GM21528 (cell line): ENCODE results near the gene NOX3.

Source experiments
- ATAC-seq: cut with Tn5 transposase; IDR thresholded peaks from one replicate; pipeline ENCODE4 v1.9.1; 2021; ENCODE audit warnings: mild to moderate bottlenecking, moderate library complexity; ENCODE audit not compliant: unreplicated experiment, low FRiP score

NOX3 gene

DNA sequence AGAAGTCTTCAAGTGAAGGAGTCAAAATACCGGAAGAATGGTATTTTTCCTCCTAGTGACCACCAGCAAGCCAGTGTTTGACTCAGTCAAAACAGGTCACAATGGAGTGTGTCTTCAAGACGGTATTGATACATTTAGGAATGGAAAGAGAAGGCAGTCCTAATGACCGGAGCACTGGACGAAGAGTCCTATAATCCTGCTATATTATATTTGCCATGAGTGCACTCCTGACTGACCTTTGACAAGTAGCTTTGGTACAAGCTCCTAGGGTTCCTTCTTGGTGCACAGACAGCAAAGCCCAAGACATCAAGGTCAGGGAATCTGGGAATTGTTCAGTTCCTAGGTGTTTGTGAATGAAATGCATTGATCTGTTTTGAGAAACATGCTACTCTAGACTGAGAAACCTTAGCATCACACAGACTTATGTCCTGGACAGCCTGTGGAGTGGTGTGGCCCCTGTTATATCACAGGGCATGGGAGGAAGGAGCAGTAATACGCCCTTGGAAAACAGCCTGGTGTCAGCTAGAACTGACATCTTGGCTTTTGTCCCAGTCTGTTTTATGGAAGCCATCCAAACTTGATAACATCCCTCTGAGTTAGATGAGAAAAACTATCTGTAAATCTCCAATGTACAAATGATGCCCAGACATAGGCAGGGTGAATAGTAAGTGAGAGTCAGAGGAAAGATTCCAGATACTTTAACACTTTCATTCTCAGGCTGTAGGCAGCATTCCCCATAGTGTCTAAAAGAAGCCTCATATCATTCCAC, 18.5 kb downstream of the NOX3 start:
- ATAC-seq = no peak

DNA sequence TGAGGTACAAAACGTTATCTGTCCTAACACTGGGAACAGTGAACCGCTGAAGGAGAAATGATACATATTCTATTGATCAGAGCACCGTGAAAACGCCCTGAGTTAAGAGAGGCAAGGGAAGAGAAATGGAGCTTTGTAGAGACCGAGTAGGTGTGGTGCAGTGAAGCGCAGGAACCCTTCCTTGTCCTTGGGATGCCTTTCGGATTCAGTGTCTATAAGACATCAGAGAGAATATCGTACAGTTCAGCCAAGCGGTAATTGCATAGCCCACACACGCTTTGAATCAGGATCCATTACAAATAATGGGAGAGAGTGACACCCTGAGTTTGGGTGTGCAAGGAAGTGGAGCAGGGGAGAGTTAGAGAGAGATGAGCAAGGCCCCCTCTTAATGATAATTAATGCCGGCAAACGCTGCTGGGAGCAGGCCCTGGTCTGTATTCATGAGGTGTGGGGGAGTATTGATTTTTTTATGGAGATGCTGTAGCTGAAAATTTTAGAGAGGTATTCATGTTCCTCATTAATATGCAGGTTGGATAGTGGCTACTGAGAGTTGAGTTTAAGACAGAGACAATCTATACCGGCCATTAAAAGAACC, 20.7 kb downstream of the NOX3 start:
- ATAC-seq = no peak

DNA sequence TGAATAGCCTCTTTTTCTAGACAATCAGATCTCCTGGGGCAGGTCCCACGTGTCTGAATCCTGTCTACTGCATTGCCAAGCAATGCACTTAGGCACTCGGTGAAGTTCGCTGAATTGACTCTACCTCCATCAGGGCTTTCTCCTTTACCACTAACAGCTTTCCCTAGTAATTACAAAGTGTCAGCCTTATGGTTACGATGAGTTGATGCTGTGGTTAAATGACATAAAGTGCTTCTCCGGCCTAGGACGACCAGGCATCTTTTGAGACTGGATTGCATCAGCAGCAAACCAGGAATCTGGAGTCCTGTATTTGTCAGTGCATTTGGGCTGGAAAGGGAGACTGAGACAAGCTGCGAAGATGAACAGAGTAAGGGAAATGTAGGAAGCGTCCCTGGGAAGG, 21.5 kb downstream of the NOX3 start:
- ATAC-seq = no peak

DNA sequence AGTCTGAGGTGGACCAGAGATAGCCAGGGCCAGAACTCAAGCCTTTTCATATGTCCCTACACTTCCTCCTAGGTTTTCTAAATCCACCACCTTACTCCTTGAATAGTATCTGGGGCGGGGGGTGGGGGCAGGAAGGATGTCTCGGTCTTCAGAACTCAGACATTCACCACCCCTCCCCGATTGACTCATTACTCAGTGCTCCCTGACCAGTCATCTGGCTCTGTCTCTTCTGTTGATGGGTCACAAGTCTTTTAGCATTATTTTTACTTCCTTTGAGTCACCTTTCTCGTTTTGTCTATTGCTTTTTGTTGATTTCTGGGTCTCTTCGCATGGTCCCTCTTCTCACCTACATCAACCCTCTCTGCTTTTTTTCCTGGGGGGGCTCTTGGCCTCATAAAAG, 23.3 kb downstream of the NOX3 start:
- no peak for ATAC-seq

DNA sequence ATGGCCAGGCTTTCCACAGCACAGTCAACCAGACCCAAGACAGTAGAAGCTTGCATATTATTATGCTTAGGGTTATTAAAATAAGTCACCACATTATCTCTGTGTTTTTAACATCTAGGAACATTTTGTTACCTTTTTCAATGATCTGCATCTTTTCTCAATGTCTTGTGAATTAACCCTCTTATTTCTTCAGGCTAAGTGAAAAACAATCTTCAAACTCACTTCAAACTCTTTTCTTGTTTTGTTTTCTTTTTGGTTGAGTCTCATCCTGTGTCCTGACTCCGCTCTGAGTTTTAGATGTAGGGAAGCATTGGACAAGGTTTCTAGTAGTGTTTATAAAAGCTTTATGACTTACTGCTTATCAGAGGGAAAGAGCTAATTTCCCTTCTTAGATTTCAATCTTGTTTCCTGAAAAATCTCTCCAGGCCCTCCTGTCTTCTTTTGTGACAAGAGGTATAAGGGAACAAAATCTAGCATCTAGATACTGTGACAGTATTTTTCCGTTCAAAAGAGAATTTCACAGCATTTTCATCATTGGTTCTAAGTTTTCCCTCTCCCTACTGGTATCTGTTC, 26.2 kb downstream of the NOX3 start:
- no peak for ATAC-seq

DNA sequence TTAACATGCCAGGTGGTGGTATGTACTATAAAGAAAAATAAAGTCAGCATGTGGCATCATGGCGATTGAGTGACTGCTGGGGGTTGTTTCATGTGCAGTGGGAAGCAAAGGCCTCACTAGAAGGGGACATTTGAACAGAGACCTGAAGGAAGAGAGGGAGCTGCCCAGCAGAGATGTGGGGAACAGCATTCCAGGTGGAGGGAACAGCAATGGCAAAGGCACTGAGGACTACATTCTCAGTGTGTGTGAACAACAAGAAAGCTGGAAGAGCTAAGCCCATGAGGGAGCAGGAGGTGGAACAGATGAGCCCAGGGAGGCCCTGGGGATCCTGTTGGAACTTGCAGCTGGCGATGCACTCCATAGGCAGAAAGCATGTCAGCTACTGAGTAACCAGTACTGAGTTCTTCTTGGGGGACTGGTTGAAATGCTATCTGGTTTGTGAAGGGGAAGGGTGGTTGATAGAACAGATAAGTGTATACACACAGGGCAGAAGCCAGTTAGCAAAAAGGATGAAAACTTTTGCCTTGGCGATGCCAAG, 29.2 kb downstream of the NOX3 start:
- ATAC-seq = no peak

DNA sequence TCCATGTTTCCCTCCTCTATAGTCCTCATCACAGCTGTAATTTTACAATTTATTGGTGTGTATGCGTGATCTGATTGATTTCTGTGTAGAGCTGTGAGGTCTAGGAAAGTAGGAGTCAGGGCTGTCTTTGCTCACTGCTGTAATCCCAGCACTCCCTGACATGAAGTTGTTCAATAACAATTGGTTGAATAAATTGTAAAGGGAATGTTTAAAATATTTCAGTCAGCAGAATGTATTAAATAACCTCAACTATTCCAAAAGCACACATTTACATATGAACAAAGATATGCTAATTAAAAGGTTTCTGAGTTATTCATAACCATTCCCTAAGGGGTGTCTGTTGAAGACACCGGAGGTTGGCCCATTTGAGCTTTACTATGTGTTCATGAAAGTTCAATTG, 31.5 kb downstream of the NOX3 start:
- ATAC-seq = no peak

DNA sequence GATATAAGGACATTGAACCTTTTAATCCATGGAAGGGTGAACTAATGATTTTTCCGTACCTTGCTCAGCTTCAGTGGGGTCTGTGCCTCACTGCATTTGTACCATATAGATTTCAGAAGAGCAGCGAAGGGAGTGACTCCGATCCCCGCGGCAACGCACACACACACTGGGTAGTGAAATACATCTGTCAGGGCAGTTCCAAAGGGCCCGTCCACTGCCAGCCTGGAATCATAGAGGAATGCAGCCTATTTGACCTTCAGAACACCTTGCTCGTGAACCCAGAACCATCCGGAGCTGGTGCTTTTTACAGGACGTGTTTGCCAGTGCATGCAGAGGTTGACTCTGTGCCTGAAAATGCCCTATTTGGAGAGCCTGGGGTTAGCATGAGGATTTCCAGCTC, 33.0 kb downstream of the NOX3 start:
- no peak for ATAC-seq

DNA sequence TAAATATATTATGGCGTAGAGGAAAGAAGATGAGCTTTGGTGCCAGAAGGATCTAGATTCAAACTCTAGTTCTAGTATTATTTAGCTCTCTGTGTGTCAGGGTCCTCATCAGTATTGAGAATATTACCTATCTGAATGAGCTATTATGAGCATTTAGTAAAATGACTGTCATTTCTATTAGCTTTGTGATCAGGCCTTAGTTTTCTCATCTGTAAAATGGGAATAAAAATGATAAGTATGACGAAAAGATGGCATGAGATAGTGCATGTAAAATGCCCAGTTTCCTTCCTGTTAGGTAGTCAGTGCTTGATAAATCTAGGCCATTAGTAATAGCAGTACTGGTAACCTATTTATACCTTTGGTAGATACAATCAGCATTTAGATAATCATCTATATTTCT, 35.1 kb downstream of the NOX3 start:
- no peak for ATAC-seq

DNA sequence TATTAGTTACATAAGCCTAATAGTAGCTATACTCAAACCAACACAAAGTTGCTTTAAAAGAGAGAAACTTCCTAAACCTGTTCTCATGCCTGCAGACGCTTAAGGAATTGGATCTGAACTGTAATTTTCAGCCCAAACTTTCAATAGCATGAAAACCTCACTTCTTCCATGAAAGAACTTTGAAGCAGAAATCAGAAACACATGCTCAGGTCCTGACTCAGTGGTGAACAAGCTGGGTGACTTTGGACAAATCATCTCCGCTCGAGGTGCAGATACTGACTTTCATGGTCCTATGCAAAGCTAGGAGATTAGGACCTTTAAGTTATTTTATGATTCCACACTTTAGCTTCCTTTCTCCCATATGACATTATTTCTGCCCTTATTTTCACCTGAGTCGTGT, 36.5 kb downstream of the NOX3 start:
- no peak for ATAC-seq

DNA sequence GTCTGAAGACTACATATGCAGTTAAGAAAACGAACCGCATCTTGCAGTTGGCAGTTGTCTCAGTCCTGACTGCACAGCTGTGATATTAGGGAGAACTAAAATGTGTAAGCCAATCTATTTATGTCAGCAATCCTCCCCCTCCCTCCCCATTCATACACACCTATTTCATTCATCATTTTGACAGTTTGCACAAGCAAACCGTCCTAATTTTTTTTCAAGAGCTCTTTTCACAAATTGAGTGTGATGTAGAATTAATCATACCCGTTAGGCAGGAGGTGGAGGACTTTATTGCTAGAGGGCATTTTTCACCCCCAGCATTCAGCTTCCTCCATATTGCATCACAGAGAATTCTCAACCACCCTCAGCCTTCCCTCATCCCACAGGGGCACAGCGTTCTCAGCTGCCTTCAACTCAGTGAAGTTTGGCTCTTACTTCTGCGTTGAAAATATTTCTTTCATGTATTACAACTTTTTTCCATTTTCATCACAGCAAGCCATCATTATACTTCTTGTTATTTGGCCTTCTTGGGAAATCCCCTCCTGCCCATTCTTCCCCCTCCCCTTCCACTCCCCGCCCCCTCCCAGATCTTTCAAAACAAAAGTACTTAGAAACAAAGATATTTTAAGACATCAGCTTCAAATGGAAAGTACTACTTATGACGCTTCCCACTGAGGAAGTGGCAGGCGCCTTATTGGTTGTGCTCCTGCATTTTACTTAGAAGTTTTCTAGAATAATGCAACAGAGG, 37.5 kb downstream of the NOX3 start:
- ATAC-seq = peak; percentile 54

DNA sequence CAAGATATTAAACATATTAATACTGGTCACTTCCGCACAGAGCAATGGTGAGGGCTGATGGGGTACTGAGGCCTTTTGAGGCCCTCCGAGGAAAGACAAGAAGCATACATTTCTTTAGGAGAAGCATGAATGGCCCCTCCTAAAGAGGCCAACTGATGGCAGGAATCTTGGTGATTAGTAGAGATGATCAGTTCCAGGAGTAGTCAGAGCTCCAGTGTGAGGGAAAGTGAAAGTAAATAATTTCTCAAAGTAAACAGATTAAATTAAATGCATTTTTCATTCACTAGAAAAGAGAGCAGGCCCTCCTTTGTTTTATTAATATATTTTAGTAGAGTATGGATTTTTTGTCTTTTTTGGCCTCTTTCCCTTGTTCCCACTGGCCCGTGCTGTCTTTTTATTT, 38.2 kb downstream of the NOX3 start:
- ATAC-seq = no peak

DNA sequence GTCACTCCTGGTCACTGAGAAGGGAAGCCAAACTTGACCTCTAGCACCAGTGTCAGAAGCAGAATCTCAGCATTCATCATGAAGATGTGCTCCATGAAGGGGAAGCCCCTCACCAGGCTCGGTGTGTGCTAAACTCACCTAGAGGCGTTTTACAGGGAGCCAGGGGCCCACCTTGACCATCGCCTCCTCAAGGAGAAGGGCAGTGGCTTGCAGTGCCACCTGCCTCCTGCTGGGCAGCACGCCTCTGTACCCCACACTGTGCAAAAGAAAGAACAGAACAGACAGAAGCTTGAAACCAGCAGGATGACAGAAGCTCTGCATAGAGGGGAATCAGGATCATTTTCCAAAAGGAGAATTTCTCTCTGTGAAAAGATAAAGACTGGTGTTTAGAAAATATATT, 39.7 kb downstream of the NOX3 start:
- no peak for ATAC-seq

DNA sequence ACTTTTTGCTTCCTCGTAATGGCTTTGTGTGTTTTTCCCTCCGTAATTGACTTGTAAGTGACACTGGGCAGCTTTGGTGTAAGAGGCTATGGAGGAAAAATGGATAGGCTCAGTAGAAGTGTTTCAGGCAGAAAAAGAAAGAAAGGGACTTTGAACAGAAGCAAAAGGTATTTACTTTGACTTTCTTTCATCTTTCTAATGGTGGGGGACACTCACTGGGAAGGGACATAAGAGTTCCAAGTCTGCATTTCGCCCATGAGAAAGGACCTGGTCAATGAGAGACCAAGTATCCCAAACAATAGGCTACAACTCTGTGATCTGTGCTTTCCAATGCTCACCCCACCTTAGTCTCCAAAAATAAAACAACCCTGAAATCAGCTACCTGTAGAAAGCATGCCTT, 41.6 kb downstream of the NOX3 start:
- ATAC-seq = no peak

DNA sequence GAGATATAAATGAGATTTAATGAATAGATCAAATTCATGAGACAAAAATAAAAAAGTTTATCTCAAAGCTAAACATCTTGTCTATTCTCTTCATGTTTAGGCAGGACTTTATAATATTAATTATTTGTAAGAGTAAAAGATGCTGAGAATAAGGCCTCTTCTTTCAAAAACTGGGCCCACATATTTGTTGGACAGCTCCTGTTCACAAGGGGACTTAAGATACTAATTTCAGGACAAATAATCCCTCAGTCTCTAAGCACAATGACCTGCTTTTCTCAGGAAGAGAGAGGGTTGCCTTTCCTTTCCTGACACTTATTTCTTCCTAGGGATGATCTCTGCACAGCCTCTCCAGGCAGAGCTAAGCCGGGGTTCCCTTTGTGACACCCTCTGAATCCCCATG, 43.3 kb downstream of the NOX3 start:
- ATAC-seq = no peak

DNA sequence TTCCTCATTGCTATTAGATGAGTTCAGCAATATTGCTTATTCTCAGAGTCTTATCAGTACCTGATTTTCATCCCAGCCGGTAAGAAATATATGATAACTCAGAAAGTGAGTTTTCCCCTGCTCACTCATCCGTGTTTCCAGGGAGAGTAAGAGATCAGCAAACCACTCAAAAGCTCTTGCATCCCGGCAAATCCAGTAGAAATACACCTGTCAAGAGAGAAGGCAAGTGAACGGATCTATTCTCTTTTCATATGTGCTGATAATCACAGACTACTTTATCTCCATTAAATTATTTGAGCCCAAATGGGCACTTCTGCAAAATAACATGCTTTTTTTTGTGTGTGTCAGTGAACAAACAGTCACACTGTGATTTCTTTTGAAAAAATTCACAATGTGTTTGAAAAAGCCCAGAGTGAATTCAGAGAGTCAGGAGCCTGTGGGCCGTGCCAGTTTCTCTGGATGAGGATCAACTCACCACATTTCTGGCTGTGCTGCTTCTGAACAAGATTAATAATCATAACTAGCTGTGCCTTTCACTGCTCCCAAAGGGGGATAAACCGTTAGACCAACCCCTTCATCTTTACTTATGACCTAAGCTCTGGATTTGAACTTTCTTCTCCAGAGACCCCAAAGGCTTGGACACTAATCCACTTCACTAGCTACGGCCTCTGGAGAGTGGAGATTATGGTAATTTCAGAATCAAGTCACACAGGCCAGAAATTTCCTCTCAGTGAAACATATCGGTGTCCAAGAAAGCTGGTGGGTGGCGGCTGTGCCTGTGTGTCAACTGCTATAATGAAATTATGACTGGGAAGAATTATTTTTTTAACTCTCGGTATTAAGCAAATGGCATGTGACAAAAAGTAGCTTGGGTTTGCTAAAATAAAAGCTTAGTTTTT, 44.2 kb downstream of the NOX3 start:
- ATAC-seq = no peak

DNA sequence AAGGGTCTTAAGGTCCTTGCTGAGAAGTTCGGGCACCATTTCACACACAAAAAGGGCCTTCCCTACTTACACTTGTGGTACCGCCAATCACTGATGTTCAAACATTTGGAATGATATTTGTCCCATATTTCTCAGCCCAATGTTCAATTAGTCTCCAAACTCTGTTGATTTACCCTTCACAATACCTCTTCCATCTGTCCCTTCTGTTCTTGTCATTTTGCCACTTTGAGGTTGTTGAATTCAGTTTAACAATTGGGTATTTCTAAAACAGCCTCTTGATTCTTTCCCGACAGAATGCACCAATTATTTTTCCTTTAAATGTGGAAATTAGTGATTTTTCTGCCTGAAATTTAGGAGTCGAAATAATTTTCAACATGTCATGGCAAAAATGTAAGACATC, 46.2 kb downstream of the NOX3 start:
- ATAC-seq = no peak

DNA sequence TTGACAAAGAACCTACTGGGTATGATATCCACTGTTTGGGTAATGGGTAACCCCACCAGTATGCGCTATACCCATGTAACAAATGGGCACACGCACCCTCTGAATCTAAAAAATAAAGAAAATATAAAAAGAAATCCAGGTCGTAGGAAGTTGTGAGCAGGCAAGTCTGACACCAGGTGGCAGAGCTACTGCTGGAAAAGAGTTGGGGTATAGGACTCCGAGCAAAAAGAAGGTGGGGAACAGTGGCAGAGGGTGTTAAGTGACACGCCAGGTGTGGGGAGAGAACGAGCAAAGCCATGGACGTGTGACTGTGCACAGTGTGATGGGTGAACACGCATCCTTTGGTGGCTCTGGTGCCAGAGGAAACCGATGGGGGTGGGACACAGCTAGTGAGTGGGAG, 46.7 kb downstream of the NOX3 start:
- no peak for ATAC-seq

DNA sequence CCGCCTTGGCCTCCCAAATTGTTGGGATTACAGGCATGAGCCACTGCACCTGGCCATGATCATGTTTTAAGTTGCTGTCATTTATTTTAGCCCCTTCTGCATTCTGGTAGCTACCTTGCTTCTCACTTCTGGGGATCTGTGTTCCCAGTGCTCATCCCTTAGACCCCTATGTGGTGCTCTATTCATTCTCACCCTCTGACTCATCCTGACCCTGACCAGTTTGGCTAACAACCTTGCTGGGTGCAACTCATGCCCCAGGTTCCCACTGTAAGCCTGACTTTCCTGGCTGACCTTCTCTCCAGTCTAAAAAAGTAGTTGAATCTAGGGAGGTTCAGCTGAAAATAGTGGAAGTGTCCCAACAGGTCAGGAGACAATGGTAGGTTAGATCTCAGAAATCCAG, 47.4 kb downstream of the NOX3 start:
- no peak for ATAC-seq

DNA sequence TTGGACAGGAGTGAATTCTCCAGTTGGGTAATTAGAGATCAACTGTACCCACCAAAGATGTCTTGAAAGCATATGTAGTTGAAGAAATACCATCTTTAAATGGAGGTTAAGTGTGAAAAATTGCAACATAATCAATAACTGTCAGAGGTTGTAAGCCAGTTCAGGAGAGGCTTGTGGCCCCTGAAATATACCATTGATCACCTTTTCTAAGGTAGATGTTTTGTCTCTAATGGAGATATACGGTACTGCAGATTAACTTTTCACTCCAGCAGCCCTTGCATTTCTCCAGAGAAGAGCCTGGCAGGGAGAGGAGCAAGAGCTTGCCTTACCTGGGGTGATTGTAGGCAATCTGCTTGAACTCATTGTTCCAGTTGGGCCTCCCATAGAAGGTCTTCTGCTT, 48.8 kb downstream of the NOX3 start:
- ATAC-seq = no peak
